ENCODE measurements around the gene C2orf69. TPM values are rescaled to one million over a fixed set of nuclear protein-coding genes. Genes with fewer than 3 reads are reported as not detected.

Gene C2orf69
- total and polyA plus RNA-seq, 2 of the 13 experiments (the other 11 are each of a cell fraction or from before 2014, with no cell fraction given), result 4.8 to 19.3 TPM

DNA sequence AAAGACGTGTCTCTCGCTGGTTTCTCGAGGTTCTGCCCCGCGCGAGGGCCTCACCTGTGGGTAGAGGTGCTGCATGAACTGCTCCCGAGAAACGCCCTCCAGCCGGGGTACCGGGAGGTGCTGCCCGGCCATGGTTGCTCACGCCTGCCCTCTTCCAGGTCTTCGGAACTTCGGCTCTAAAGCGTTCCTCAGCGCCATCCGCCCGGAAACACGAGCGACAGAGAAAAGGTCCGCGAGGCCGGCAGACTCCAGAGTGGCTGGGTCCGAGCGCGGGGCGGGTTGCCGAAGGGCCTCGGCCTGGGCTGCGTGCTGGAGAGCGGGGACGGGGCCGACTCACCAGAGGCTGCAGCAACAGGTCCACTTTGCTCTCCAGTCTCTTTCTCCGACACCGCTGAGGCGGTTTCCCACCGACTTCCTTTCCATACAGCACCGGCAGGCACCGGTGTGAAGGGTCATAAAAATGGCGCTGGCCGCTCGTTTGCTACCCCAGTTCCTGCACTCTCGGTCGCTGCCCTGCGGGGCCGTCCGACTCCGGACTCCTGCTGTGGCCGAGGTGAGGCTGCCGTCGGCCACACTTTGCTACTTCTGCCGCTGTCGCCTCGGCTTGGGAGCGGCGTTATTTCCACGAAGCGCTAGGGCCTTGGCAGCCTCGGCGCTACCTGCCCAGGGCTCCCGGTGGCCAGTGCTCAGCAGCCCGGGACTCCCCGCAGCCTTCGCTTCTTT is 44.4 kb downstream of the C2orf69 start, which contains the start of the genes MAIP1 and TYW5 (continued):
- TF ChIP-seq, protein P1, sequence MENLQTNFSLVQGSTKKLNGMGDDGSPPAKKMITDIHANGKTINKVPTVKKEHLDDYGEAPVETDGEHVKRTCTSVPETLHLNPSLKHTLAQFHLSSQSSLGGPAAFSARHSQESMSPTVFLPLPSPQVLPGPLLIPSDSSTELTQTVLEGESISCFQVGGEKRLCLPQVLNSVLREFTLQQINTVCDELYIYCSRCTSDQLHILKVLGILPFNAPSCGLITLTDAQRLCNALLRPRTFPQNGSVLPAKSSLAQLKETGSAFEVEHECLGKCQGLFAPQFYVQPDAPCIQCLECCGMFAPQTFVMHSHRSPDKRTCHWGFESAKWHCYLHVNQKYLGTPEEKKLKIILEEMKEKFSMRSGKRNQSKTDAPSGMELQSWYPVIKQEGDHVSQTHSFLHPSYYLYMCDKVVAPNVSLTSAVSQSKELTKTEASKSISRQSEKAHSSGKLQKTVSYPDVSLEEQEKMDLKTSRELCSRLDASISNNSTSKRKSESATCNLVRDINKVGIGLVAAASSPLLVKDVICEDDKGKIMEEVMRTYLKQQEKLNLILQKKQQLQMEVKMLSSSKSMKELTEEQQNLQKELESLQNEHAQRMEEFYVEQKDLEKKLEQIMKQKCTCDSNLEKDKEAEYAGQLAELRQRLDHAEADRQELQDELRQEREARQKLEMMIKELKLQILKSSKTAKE (CRISPR knock-in tag; IDR thresholded peaks at IDR 0.05; ENCODE audit: borderline replicate concordance), result peak; percentile 32; the same call in 1 of the 2 replicates
- TF ChIP-seq HNF4G (IDR thresholded peaks at IDR 0.05; ENCODE audit: borderline replicate concordance, low read depth, low read length), result peak; percentile 66
- TF ChIP-seq HNF4G (CRISPR knock-in tag; IDR thresholded peaks at IDR 0.05; ENCODE audit: borderline replicate concordance, low read depth), result no peak
- TF ChIP-seq ZNF431 (CRISPR knock-in tag; IDR thresholded peaks at IDR 0.05; ENCODE audit: borderline replicate concordance, low read depth), result peak; percentile 88; the same call in 1 of the 2 replicates
- no peak for TF ChIP-seq ZNF510 (CRISPR knock-in tag; IDR thresholded peaks at IDR 0.05; ENCODE audit: low read depth)
- peak; percentile 94 for TF ChIP-seq SALL1 (CRISPR knock-in tag; IDR thresholded peaks at IDR 0.05)
- TF ChIP-seq ZNF558 (CRISPR knock-in tag; IDR thresholded peaks at IDR 0.05; ENCODE audit: borderline replicate concordance), result peak; percentile 89
- peak; percentile 89 for TF ChIP-seq NR2F6 (IDR thresholded peaks at IDR 0.05)
- TF ChIP-seq NR2F6 (CRISPR knock-in tag; IDR thresholded peaks at IDR 0.05), result peak; percentile 94; the same call in 1 of the 2 replicates
- peak; percentile 76 for TF ChIP-seq GTF2F1 (IDR thresholded peaks at IDR 0.05; ENCODE audit: low read length)
- peak; percentile 72; the same call in 1 of the 2 replicates for TF ChIP-seq ZNF343 (CRISPR knock-in tag; IDR thresholded peaks at IDR 0.05)
- TF ChIP-seq, protein P2, sequence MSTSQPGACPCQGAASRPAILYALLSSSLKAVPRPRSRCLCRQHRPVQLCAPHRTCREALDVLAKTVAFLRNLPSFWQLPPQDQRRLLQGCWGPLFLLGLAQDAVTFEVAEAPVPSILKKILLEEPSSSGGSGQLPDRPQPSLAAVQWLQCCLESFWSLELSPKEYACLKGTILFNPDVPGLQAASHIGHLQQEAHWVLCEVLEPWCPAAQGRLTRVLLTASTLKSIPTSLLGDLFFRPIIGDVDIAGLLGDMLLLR (CRISPR knock-in tag; IDR thresholded peaks at IDR 0.05), result peak; percentile 85
- TF ChIP-seq ZNF354B (CRISPR knock-in tag; IDR thresholded peaks at IDR 0.05), result 0 out of 2 replicates have a peak, but pooled peaks have one; percentile 59
- TF ChIP-seq ELF4 (CRISPR knock-in tag; IDR thresholded peaks at IDR 0.05; ENCODE audit: borderline replicate concordance), result peak; percentile 31; the same call in 1 of the 2 replicates
- TF ChIP-seq RARA (CRISPR knock-in tag; IDR thresholded peaks at IDR 0.05), result peak; percentile 35; the same call in 1 of the 2 replicates
- TF ChIP-seq REXO4 (CRISPR knock-in tag; IDR thresholded peaks at IDR 0.05; ENCODE audit: borderline replicate concordance), result no peak; the same call in 1 of the 2 replicates
- TF ChIP-seq CBX2 (IDR thresholded peaks at IDR 0.05; ENCODE audit: low read depth, low read length), result no peak; the same call in 1 of the 2 replicates
- peak; percentile 96 for TF ChIP-seq CBX2 (CRISPR knock-in tag; IDR thresholded peaks at IDR 0.05; ENCODE audit: low read depth)
- TF ChIP-seq, protein P3, sequence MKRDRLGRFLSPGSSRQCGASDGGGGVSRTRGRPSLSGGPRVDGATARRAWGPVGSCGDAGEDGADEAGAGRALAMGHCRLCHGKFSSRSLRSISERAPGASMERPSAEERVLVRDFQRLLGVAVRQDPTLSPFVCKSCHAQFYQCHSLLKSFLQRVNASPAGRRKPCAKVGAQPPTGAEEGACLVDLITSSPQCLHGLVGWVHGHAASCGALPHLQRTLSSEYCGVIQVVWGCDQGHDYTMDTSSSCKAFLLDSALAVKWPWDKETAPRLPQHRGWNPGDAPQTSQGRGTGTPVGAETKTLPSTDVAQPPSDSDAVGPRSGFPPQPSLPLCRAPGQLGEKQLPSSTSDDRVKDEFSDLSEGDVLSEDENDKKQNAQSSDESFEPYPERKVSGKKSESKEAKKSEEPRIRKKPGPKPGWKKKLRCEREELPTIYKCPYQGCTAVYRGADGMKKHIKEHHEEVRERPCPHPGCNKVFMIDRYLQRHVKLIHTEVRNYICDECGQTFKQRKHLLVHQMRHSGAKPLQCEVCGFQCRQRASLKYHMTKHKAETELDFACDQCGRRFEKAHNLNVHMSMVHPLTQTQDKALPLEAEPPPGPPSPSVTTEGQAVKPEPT (CRISPR knock-in tag; IDR thresholded peaks at IDR 0.05; ENCODE audit: low read depth), result no peak; the same call in 1 of the 2 replicates

Measured in HepG2 (cell line).